Measurements from ENCODE around the gene FBXL4. TPM values are rescaled to one million over a fixed set of nuclear protein-coding genes. Genes with fewer than 3 reads are reported as not detected.
A peak's percentile ranks its signal among the peaks of the same experiment; 100 is the strongest.

Gene FBXL4
- total RNA-seq, 6 donors from 2014 or later, result 6.3 to 25.9 (median 14.4) TPM

DNA sequence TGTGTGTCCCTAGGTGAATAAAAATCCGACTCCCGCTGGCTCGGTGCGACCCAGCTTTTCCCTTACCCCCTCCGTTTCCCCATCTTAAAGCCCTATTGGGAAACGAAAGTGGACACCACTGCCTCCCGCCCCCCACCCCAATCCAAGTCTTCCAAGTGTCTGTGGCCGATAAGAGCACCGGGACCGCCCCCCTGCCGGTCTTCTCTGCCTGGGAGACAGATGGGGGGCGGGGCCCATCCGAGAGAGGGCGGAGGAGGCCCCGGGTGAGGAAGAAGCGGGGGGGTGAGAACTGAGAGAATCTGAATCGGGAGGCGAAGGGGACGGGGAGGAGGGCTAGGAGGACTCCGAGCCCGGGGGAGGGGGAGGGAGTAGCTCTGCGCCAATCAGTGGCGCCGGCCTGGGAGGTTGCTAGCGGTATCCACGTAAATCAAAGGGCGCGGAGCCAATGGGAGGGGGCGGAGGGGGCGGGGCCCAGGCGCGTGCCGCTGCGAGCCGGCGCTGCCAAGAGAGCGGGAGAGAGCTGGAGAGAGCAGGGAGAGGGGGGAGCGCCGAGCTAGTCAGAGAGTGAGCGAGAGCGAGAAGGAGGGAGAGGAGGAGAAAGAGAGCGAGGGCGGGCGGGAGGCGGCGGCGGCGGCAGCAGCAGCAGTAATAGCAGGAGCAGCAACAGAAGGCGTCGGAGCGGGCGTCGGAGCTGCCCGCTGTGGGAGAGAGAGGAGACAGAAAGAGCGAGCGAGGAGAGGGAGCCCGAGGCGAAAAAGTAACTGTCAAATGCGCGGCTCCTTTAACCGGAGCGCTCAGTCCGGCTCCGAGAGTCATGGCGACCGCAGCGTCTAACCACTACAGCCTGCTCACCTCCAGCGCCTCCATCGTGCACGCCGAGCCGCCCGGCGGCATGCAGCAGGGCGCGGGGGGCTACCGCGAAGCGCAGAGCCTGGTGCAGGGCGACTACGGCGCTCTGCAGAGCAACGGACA, 113.4 kb downstream of the FBXL4 start, which contains the start of gene POU3F2:
Gene POU3F2, plus strand, starts transcription at position 515 of the 972 bp plus-strand sequence. Its CDS starts 300 bp downstream, at position 815.
- H3K4me3 ChIP-seq, result peak within 1 kb of the TSS; percentile 9 to 58 (median 54)
- TF ChIP-seq POLR2A (IDR thresholded peaks at IDR 0.05), result no peak
- no peak for TF ChIP-seq CTCF (IDR thresholded peaks at IDR 0.05)
- peaks cover 2 to 79% (median 38%) of the 10 kb centered on the region in 4 donors for H3K27me3 ChIP-seq
- peak; percentile 75 for ATAC-seq (ENCODE audit: low FRiP score in 2 of 2)
- H3K27ac ChIP-seq, result no peak within 1 kb of the TSS
- no peaks in the 10 kb centered on the region for H3K36me3 ChIP-seq
- peaks cover 45 to 62% (median 50%) of the 10 kb centered on the region in 4 donors for H3K4me1 ChIP-seq
- DNase-seq, result peak; percentile 67 to 92
- H3K9me3 ChIP-seq, result no peaks in the 10 kb centered on the region
- 1% methylated on average over 49 to 70 of the region's 83 CpGs for WGBS, 2 donors

- Histone ChIP-seq H3K9me3 (no peaks in the 10 kb centered on the region), H3K36me3 (no peaks in the 10 kb centered on the region), H3K27me3 (peaks cover 2 to 78% (median 40%) of the 10 kb centered on the region in 4 donors), H3K4me3 (peak overlapping the region; percentile 9 to 58 (median 54)), H3K4me1 (peaks cover 45 to 71% (median 52%) of the 10 kb centered on the region in 4 donors), H3K27ac (no peak overlapping the region)
- no peak for TF ChIP-seq EP300 (IDR thresholded peaks at IDR 0.05)
- no peak for TF ChIP-seq POLR2AphosphoS5 (IDR thresholded peaks at IDR 0.05)
- TF ChIP-seq CTCF (IDR thresholded peaks at IDR 0.05), result no peak
- TF ChIP-seq POLR2A (IDR thresholded peaks at IDR 0.05), result no peak
- ATAC-seq (ENCODE audit: low FRiP score in 2 of 2) (peak; percentile 34 to 52), DNase-seq (peak in 1 of 2 donors; percentile 82)
- WGBS, 2 donors, result 0 to 2% methylated on average over 22 to 41 of the region's 42 CpGs
Observed at GRCh38 chr6:98833307-98834059, 114.3 kb downstream of the FBXL4 start.

GRCh38 chr6:98833057-98833306, 114.8 kb downstream of the FBXL4 start:
- Histone ChIP-seq H3K27me3 (peaks cover 2 to 78% (median 41%) of the 10 kb centered on the region in 4 donors), H3K4me1 (peaks cover 47 to 74% (median 53%) of the 10 kb centered on the region in 4 donors), H3K9me3 (no peaks in the 10 kb centered on the region), H3K4me3 (peak overlapping the region in 3 of 4 donors; percentile 50 to 58 (median 58)), H3K27ac (no peak overlapping the region), H3K36me3 (no peaks in the 10 kb centered on the region)
- TF ChIP-seq CTCF (IDR thresholded peaks at IDR 0.05) (no peak), POLR2A (IDR thresholded peaks at IDR 0.05) (no peak), POLR2AphosphoS5 (IDR thresholded peaks at IDR 0.05) (no peak), EP300 (IDR thresholded peaks at IDR 0.05) (no peak)
- 0 to 5% methylated on average over 7 to 26 of the region's 26 CpGs for WGBS, 2 donors
- DNase-seq, result peak in 1 of 2 donors; percentile 89
- ATAC-seq (ENCODE audit: low FRiP score in 2 of 2), result peak in 1 of 2 donors; percentile 57

DNA sequence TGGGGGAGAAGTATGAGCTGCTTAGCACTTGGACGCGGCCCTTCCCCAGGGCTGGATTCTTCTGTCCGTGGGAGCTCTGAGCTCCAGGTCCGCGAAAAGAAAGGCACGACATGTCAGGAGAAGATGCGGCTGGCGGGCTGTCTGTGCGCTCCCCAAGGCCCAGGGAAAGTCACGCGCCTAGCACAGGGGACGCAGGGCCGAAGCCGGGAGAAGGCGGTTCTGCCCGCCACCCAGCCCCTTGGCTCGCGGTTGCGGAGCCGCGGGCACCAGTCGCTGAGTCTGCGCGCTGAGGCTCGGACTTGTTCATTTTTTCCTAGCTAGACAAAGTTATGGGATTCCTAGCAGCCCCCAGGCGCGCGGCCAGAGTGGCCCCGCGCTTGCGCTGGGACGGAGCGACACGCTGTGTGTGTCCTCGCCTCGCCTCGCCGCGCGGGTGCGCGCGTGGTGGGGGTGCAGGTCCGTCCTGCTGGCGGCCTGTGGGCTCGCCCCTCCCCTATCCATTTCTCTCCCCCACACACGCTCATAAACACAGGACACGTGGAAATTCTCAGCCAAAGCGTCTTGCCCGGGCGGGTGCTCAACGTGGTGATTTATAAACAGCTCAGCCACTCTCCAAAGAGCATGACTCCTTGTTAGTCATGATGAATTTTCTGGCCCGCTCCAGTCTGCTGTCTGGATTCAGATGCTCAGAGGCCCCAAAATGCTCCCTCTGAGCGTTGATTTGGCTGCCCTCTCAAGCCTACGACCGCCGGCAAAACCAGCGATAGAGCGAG, 115.3 kb downstream of the FBXL4 start:
- WGBS, 2 donors, result 4 to 6% methylated on average over 24 to 56 of the region's 59 CpGs
- Histone ChIP-seq H3K4me1 (peaks cover 52 to 77% (median 58%) of the 10 kb centered on the region in 4 donors), H3K4me3 (peak overlapping the region in 3 of 4 donors; percentile 50 to 58 (median 58)), H3K36me3 (no peaks in the 10 kb centered on the region), H3K27me3 (peaks cover 0 to 79% (median 40%) of the 10 kb centered on the region in 4 donors), H3K9me3 (no peaks in the 10 kb centered on the region), H3K27ac (no peak overlapping the region)
- TF ChIP-seq POLR2AphosphoS5 (IDR thresholded peaks at IDR 0.05) (no peak), CTCF (IDR thresholded peaks at IDR 0.05) (no peak), POLR2A (IDR thresholded peaks at IDR 0.05) (no peak), EP300 (IDR thresholded peaks at IDR 0.05) (no peak)
- peak in 1 of 2 donors; percentile 68 for ATAC-seq (ENCODE audit: low FRiP score in 2 of 2)
- DNase-seq, result peak in 1 of 2 donors; percentile 87
